Karpas-422 (cell line): ENCODE data around the gene PRXL2B. TPM values are rescaled to one million over a fixed set of nuclear protein-coding genes. Genes with fewer than 3 reads are reported as not detected.

Source experiments
- DNase-seq: peaks from one replicate; pipeline ENCODE4 v3.0.0-alpha.2; 2015
- H2AFZ ChIP-seq: fragments of 200-600 bp; sonication (generic); 2 replicates; pipeline ENCODE4 v1.6.1; 2014; ENCODE audit warnings: antibody characterized with exemption, low read length, mixed read lengths
- H3K27ac ChIP-seq: fragments of 200-600 bp; sonication (generic); 2 replicates; pipeline ENCODE4 v1.5.1; 2014; ENCODE audit warnings: mild to moderate bottlenecking, low read length, moderate library complexity
- H3K27me3 ChIP-seq: fragments of 200-600 bp; sonication (generic); 2 replicates; pipeline ENCODE4 v1.6.1; 2014; ENCODE audit warnings: low read length, mixed read lengths
- H3K36me3 ChIP-seq: fragments of 200-600 bp; sonication (generic); 2 replicates; pipeline ENCODE4 v1.6.1; 2014; ENCODE audit warnings: low read length, mixed read lengths; ENCODE audit not compliant: insufficient read depth
- H3K4me1 ChIP-seq: fragments of 200-600 bp; sonication (generic); 2 replicates; pipeline ENCODE4 v1.6.1; 2014; ENCODE audit warnings: mild to moderate bottlenecking, low read length, mixed read lengths
- H3K4me2 ChIP-seq: fragments of 200-600 bp; sonication (generic); 2 replicates; pipeline ENCODE4 v1.6.1; 2014; ENCODE audit warnings: low read length, low read depth, mild to moderate bottlenecking; ENCODE audit not compliant: poor library complexity, severe bottlenecking
- H3K4me3 ChIP-seq: fragments of 200-600 bp; sonication (generic); 2 replicates; pipeline ENCODE4 v1.5.1; 2014; ENCODE audit warnings: mild to moderate bottlenecking, antibody characterized with exemption, low read length, mixed read lengths
- H3K79me2 ChIP-seq: fragments of 200-600 bp; sonication (generic); 2 replicates; pipeline ENCODE4 v1.6.1; 2014; ENCODE audit warnings: mild to moderate bottlenecking, low read length, mixed read lengths
- H3K9ac ChIP-seq: fragments of 200-600 bp; sonication (generic); 2 replicates; pipeline ENCODE4 v1.6.0; 2014; ENCODE audit warnings: low read length
- H3K9me2 ChIP-seq: fragments of 200-600 bp; sonication (generic), shearing (Covaris generic); replicated peaks from 2 replicates; pipeline ENCODE4 v1.6.0; 2014; ENCODE audit warnings: mild to moderate bottlenecking, low read length, moderate library complexity; ENCODE audit not compliant: insufficient read depth
- H3K9me3 ChIP-seq: fragments of 300-700, 200-600 bp; sonication (generic); 2 replicates; pipeline ENCODE4 v1.6.1; 2014; ENCODE audit warnings: low read length, mixed read lengths
- H4K20me1 ChIP-seq: fragments of 200-600 bp; sonication (generic); 2 replicates; pipeline ENCODE4 v1.6.1; 2014; ENCODE audit warnings: mild to moderate bottlenecking, antibody characterized with exemption, low read length, low read depth; ENCODE audit not compliant: insufficient read depth
- total RNA-seq: library from RNA; depleted of rRNA; stranded (reverse); fragments of >200 nt; shearing (Covaris generic); gene quantifications from 2 replicates; pipeline ENCODE4 v1.2.3, GENCODE V29; 2014; ENCODE audit warnings: low replicate concordance

Gene PRXL2B
- total RNA-seq, 1 experiment from 2014 or later: 0.89 TPM

DNA sequence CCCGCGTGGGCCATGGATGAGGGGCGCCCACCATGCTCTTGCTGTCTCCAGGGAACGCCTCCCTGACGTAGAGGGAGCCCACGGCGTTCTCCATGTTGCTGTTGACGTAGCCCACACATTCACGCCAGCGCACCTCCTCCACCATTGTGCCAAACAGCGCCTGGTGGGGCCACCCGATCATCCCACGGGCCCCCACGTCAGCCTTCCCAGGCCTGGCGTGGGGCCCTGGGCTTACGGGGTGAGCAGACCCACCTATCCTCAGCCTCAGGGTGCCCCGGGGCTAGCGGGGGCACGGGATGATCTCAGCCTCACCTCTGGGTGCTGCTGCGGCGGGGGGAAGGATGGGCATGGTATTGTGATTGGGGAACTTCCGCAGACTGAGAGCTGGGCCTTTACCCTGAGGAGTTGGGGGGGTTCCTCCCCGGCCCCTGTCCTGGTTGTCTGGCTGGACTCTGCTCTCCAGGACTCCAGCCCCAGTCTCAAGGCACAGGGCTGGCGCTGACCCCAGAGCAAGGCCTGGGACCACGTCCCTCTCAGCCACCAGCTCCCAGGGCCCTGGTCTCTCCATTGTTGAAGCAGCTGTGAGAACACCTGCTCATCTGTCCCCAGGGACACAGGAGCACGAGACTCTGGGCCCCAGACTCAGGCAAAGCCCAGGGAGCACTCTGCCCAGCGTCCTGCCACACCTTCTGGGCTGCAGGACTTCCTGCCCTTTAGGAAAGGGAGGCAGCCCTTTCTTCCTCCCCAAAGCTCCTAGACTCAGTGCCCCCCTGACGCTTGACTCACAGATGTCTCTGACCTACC, 10.2 kb downstream of the PRXL2B start:
- no peak overlapping the region for H3K9ac ChIP-seq
- DNase-seq: no peak

DNA sequence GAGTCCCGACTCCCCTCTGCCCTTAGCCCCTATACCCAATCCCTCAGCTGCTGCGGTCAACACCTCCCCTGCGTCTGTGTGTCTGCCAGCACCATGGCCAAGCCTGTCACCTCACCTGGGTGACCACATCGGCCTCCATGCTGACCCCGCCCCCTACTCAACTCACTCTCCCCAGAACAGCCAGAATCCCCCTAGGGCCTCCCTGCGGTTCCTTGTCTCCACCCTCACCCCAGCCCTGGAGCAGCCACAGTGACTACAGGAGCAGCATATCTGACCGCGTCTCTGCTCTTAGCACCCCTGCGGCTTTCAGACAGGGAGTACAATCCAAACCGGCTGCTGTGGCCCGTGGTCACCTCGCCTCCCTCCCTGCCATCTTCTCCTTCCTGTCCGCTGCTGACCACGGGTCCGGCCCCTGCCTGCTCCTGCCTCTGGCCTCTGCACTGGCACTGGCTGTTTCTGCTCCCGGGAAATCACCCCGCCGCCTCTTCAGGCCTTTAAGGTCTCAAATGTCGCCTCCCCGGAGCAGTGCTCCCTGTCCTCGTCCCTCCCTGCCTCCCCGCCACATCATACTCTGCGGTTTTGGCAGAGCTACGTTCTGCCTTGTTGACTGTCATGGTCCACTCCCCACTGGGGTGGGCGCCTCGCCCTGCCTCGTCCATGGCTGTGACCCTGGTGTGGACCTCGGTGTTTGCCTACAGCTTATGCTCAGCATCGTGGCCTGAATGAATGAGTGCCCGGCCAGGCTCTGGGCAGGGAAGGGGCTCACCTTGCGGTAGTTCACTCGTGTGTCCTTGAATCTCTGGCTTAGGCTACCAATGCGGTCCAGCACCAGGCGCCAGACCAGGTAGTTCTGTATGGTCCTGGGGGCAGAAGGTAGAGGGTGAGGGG, 11.1 kb downstream of the PRXL2B start:
- Histone ChIP-seq H3K27ac (no peak overlapping the region), H3K4me1 (no peaks in the 10 kb centered on the region), H3K79me2 (no peaks in the 10 kb centered on the region), H3K4me2 (no peak overlapping the region), H3K4me3 (no peak overlapping the region), H3K27me3 (no peaks in the 10 kb centered on the region), H2AFZ (no peak overlapping the region), H3K36me3 (no peaks in the 10 kb centered on the region), H3K9me3 (no peaks in the 10 kb centered on the region), H3K9me2 (no peaks in the 10 kb centered on the region), H3K9ac (no peak overlapping the region), H4K20me1 (no peaks in the 10 kb centered on the region)
- DNase-seq: no peak

More for the DNA sequence above, 10.2 kb downstream of the PRXL2B start:
- Histone ChIP-seq H3K9me3 (no peaks in the 10 kb centered on the region), H4K20me1 (no peaks in the 10 kb centered on the region), H2AFZ (no peak overlapping the region), H3K4me2 (no peak overlapping the region), H3K36me3 (no peaks in the 10 kb centered on the region), H3K27me3 (no peaks in the 10 kb centered on the region), H3K4me1 (no peaks in the 10 kb centered on the region), H3K79me2 (no peaks in the 10 kb centered on the region), H3K9me2 (no peaks in the 10 kb centered on the region), H3K27ac (no peak overlapping the region), H3K4me3 (no peak overlapping the region)

DNA sequence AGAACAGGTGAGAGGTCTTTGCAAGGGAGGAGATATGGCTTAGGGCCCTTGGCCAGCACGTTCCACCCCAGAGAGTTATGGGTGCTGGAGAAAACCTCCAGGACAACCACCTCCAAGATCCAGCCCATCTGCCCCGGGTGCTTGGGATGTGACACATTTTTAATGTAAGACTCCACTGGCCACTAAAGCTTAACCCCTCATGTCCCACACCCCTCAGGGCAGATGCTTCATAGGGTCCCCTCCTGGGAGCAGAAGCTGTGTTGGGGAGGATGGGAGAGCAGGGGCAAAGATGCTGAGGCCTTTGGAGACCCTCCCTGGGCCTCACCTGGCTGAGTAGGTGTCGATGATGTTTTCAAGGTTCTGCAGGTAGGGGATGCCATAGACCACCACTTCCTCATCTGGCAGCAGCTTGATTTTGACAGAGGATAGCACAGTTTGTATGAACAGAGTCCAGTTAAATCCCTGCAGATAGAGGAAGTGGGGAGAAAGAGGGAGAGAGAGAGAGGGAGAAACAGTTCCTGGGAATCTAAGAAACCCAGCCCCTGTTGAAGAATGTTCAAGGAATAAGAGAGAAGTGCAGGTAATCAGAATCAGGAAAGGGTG, 11.9 kb downstream of the PRXL2B start:
- Histone ChIP-seq H3K36me3 (no peaks in the 10 kb centered on the region), H3K27ac (no peak overlapping the region), H3K9me2 (no peaks in the 10 kb centered on the region), H3K4me1 (no peaks in the 10 kb centered on the region), H3K27me3 (no peaks in the 10 kb centered on the region), H3K4me3 (no peak overlapping the region), H2AFZ (no peak overlapping the region), H3K79me2 (no peaks in the 10 kb centered on the region), H3K4me2 (no peak overlapping the region), H3K9me3 (no peaks in the 10 kb centered on the region), H3K9ac (no peak overlapping the region), H4K20me1 (no peaks in the 10 kb centered on the region)
- no peak for DNase-seq

DNA sequence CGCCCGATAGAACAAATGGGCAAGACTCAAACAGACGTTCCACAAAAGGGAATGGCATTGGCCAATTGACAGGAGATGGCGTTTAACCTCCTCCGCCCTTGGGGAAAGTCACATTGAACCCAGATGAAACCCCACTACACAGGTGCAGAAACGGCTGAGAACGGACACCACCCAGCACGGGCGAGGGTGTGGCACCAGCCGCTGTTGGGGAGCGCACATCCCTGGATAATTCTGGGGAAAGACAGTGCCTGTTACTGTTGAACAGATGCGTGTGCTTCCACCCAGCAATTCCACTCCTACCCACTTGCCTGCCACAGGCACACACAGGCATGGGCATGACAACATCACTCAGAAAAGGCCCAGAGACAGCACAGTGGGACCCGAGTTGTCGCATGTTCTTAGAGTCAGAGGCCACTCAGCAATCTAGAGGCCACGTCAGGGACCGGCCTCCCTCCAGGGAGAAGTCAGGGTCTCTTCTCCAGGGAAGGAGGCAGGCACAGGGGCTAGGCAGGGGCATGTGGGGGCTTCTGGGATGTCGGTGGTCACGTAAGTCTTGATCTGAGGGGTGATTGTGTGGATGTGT, 15.2 kb downstream of the PRXL2B start:
- no peaks in the 10 kb centered on the region for H3K9me3 ChIP-seq
- no peak overlapping the region for H3K4me2 ChIP-seq
- no peaks in the 10 kb centered on the region for H4K20me1 ChIP-seq
- no peak for DNase-seq
- no peaks in the 10 kb centered on the region for H3K27me3 ChIP-seq
- no peak overlapping the region for H3K4me3 ChIP-seq
- no peaks in the 10 kb centered on the region for H3K36me3 ChIP-seq
- H3K79me2 ChIP-seq: no peaks in the 10 kb centered on the region
- H2AFZ ChIP-seq: no peak overlapping the region
- H3K9me2 ChIP-seq: no peaks in the 10 kb centered on the region
- H3K9ac ChIP-seq: no peak overlapping the region
- no peak overlapping the region for H3K27ac ChIP-seq
- no peaks in the 10 kb centered on the region for H3K4me1 ChIP-seq

DNA sequence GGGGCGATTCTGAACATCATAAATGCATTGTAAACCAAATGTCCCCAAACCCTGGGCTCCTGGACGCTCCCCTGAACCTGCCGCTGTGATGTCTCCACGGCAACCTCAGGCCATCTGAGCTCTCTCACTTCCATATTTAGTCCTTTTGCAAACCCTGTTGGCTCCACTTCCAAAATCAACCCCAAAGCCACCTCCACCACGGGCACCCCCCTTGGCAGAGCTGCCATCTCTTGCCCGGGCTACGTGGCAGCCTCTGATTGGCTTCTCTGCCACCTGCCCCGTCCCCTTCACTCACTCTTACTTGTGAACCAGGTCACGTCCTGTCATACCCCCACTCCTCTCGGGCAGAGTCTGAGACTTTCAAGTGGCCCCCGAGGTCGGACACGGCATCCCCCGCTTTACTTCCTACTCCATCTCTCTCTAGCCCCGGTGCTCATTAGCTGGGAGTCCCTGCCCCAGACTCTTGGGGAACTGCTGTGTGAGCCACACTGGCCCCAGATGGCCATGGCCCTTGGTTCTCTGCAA, 15.8 kb downstream of the PRXL2B start:
- Histone ChIP-seq H3K9me2 (no peaks in the 10 kb centered on the region), H4K20me1 (no peaks in the 10 kb centered on the region), H3K4me2 (no peak overlapping the region), H3K9ac (no peak overlapping the region), H3K27ac (no peak overlapping the region), H3K36me3 (no peaks in the 10 kb centered on the region), H2AFZ (no peak overlapping the region), H3K79me2 (no peaks in the 10 kb centered on the region), H3K4me3 (no peak overlapping the region), H3K9me3 (no peaks in the 10 kb centered on the region), H3K27me3 (no peaks in the 10 kb centered on the region), H3K4me1 (no peaks in the 10 kb centered on the region)
- no peak for DNase-seq

DNA sequence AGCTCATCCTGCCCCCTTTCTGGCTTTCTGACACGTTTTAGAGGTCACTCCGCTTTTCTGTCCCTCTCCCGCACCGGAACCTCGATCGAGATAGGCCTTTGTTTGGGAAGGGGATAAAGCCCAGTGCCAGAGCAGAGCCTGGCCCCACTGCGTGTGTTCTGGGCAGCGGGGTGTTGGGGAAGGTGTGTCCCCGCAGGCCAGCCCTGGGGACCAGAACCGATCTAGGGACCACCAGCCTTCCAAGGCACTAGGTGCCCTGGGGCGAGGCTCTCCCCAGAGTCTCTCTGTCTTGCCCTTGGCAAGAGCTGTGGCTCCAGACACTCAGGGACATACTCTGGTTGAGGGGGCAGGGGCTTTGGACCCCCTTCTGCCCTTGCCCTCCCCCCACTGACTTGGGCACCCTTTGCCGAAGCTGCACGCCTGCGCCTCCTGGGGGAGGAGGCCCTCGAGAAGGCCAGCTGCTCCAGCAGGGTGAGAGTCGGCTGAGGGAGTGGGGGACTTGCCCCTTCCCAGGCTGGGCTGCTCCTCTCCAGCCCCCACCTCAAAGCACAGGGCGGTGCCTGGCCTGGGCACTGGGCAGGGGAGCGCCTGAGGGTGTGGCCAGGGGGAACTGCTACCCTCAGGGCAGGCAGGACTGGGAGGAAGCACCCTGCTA, 16.4 kb downstream of the PRXL2B start:
- Histone ChIP-seq H3K9me2 (no peaks in the 10 kb centered on the region), H3K4me1 (no peaks in the 10 kb centered on the region), H3K9ac (no peak overlapping the region), H2AFZ (no peak overlapping the region), H3K36me3 (no peaks in the 10 kb centered on the region), H3K4me2 (no peak overlapping the region), H4K20me1 (no peaks in the 10 kb centered on the region), H3K79me2 (no peaks in the 10 kb centered on the region), H3K9me3 (no peaks in the 10 kb centered on the region), H3K27me3 (no peaks in the 10 kb centered on the region), H3K27ac (no peak overlapping the region), H3K4me3 (no peak overlapping the region)
- DNase-seq: no peak

DNA sequence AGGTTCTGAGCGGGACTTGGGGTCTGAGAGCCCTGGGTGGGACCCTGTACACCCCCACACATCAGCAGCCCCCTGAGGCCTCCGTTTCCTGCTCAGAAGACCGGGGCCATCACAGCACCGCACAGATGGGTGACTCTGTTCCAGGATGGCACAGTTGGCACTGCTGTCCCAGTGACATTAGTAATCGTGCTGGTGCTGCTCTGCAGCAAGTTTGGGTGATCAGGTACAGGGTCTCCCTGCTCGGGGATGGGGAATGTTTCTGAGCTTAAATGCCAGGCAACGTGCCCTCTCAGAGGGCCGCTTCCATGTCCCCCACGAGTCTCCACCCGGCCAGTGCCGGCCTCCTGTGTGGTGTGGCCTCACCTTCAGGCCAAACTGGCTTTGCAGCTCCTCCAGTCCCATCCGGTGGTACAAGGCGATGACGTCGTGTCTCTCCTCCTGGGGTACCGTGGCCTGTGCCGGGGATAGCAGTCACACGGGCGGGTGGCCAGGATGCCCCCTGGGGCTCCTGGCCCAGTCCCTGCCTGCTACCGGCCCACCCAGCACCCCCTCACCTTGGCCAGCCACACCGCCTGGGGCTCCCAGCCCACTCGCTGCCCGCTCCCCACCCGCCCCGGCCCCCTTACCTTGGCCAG, 17.1 kb downstream of the PRXL2B start:
- Histone ChIP-seq H2AFZ (no peak overlapping the region), H3K36me3 (no peaks in the 10 kb centered on the region), H3K4me1 (no peaks in the 10 kb centered on the region), H3K27ac (no peak overlapping the region), H3K9me3 (no peaks in the 10 kb centered on the region), H3K9me2 (no peaks in the 10 kb centered on the region), H3K79me2 (no peaks in the 10 kb centered on the region), H3K4me2 (no peak overlapping the region), H3K4me3 (no peak overlapping the region), H3K27me3 (no peaks in the 10 kb centered on the region), H3K9ac (no peak overlapping the region), H4K20me1 (no peaks in the 10 kb centered on the region)
- no peak for DNase-seq
